ENCODE measurements around the gene BNIP5.

The BNIP5 gene

GRCh38 chr6:36319821-36320220 lies 16.9 kb downstream of the BNIP5 start (continued):
- TF ChIP-seq CSRNP3 (CRISPR knock-in tag; IDR thresholded peaks at IDR 0.05) (no peak), BACH2 (CRISPR knock-in tag; IDR thresholded peaks at IDR 0.05; ENCODE audit: borderline replicate concordance) (no peak), ARNTL (CRISPR knock-in tag; IDR thresholded peaks at IDR 0.05; ENCODE audit: borderline replicate concordance, low read depth) (no peak), OSR1 (CRISPR knock-in tag; IDR thresholded peaks at IDR 0.05) (no peak)
- TF ChIP-seq, protein P1, sequence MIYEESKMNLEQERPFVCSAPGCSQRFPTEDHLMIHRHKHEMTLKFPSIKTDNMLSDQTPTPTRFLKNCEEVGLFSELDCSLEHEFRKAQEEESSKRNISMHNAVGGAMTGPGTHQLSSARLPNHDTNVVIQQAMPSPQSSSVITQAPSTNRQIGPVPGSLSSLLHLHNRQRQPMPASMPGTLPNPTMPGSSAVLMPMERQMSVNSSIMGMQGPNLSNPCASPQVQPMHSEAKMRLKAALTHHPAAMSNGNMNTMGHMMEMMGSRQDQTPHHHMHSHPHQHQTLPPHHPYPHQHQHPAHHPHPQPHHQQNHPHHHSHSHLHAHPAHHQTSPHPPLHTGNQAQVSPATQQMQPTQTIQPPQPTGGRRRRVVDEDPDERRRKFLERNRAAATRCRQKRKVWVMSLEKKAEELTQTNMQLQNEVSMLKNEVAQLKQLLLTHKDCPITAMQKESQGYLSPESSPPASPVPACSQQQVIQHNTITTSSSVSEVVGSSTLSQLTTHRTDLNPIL (CRISPR knock-in tag; IDR thresholded peaks at IDR 0.05; ENCODE audit: low read depth) = no peak
- TF ChIP-seq, protein P2, sequence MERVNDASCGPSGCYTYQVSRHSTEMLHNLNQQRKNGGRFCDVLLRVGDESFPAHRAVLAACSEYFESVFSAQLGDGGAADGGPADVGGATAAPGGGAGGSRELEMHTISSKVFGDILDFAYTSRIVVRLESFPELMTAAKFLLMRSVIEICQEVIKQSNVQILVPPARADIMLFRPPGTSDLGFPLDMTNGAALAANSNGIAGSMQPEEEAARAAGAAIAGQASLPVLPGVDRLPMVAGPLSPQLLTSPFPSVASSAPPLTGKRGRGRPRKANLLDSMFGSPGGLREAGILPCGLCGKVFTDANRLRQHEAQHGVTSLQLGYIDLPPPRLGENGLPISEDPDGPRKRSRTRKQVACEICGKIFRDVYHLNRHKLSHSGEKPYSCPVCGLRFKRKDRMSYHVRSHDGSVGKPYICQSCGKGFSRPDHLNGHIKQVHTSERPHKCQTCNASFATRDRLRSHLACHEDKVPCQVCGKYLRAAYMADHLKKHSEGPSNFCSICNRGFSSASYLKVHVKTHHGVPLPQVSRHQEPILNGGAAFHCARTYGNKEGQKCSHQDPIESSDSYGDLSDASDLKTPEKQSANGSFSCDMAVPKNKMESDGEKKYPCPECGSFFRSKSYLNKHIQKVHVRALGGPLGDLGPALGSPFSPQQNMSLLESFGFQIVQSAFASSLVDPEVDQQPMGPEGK (CRISPR knock-in tag; IDR thresholded peaks at IDR 0.05; ENCODE audit: borderline replicate concordance) = no peak

DNA sequence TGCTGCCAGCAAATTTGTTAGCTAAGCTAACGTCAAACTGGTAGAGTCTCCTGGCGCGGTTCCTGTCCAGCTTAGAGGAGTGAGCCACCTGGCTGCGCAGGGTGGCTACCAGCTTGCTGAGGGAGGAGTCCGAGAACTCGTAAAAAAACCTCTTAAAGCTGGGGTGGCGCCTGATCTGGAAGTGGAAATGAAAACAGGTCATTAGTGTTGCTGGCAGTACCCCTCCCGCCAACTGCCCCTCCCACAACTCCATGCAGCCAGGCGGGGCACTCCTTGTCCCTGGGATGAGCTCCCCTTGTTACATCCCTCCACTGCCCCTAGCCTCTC lies 17.3 kb downstream of the BNIP5 start:
- no peak for ATAC-seq
- TF ChIP-seq PPARA (CRISPR knock-in tag; IDR thresholded peaks at IDR 0.05; ENCODE audit: borderline replicate concordance) = no peak
- no peak for TF ChIP-seq ZNF70 (CRISPR knock-in tag; IDR thresholded peaks at IDR 0.05)
- no peak for TF ChIP-seq ZNF565 (CRISPR knock-in tag; conservative IDR thresholded peaks at IDR 0.05; ENCODE audit: low read depth)
- TF ChIP-seq BACH2 (CRISPR knock-in tag; IDR thresholded peaks at IDR 0.05; ENCODE audit: borderline replicate concordance) = no peak
- TF ChIP-seq ISL1 (CRISPR knock-in tag; IDR thresholded peaks at IDR 0.05) = no peak
- TF ChIP-seq CSDC2 (CRISPR knock-in tag; IDR thresholded peaks at IDR 0.05) = no peak
- no peak for TF ChIP-seq ESRRG (CRISPR knock-in tag; IDR thresholded peaks at IDR 0.05)
- no peak for TF ChIP-seq RARB (CRISPR knock-in tag; IDR thresholded peaks at IDR 0.05)
- TF ChIP-seq, protein P2 (CRISPR knock-in tag; IDR thresholded peaks at IDR 0.05; ENCODE audit: borderline replicate concordance) = no peak
- TF ChIP-seq, protein P1 (CRISPR knock-in tag; IDR thresholded peaks at IDR 0.05; ENCODE audit: low read depth) = no peak
- no peak for TF ChIP-seq SNAI2 (CRISPR knock-in tag; IDR thresholded peaks at IDR 0.05)
- no peak for TF ChIP-seq TCF4 (CRISPR knock-in tag; IDR thresholded peaks at IDR 0.05; ENCODE audit: borderline replicate concordance)
- TF ChIP-seq POU6F1 (CRISPR knock-in tag; IDR thresholded peaks at IDR 0.05; ENCODE audit: borderline replicate concordance, low read depth) = no peak
- no peak for TF ChIP-seq ZFP30 (CRISPR knock-in tag; IDR thresholded peaks at IDR 0.05)
- no peak for TF ChIP-seq ARNTL (CRISPR knock-in tag; IDR thresholded peaks at IDR 0.05; ENCODE audit: borderline replicate concordance, low read depth)
- TF ChIP-seq TSHZ2 (CRISPR knock-in tag; IDR thresholded peaks at IDR 0.05) = no peak
- TF ChIP-seq CSRNP3 (CRISPR knock-in tag; IDR thresholded peaks at IDR 0.05) = no peak
- TF ChIP-seq ZC3H10 (CRISPR knock-in tag; IDR thresholded peaks at IDR 0.05) = no peak
- no peak for TF ChIP-seq ZNF8 (CRISPR knock-in tag; IDR thresholded peaks at IDR 0.05)
- no peak for TF ChIP-seq TOX (CRISPR knock-in tag; IDR thresholded peaks at IDR 0.05; ENCODE audit: borderline replicate concordance)
